HCT116 (cell line): ENCODE results near the gene EIPR1. TPM values are rescaled to one million over a fixed set of nuclear protein-coding genes. Genes with fewer than 3 reads are reported as not detected.

Experiments used
- ATAC-seq: fragments of 200-7000 bp; cut with Tn5 transposase; 2 replicates; pipeline ENCODE4 v1.9.1; 2020; ENCODE audit warnings: mild to moderate bottlenecking, moderate library complexity
- BruUV-seq: library from RNA; stranded (reverse); fragments of 400-500 nt; replicated peaks from 2 replicates; lab custom pipeline; 2021; lab: Mats Ljungman, UMichigan
- CTCF ChIA-PET: fragments of 300-600 bp; sonication (Branson Sonifier 250); formaldehyde crosslinking; loops from one replicate; lab custom pipeline; 2021; ENCODE audit warnings: antibody characterized with exemption; lab: Charles Lee
- POLR2A ChIA-PET: fragments of 300-600, 350-600 bp; sonication (Branson Sonifier 250); formaldehyde crosslinking; loops from one replicate; lab custom pipeline; 2021; ENCODE audit warnings: antibody characterized with exemption; lab: Charles Lee
- RAD21 ChIA-PET, 2 experiments: fragments of 300-600 bp; sonication (Branson Sonifier 250); formaldehyde crosslinking; loops; one replicate each; lab custom pipeline; 2023; ENCODE audit warnings: low total read pairs in 2 of 2; ENCODE audit not compliant: uncharacterized antibody in 2 of 2, unreplicated experiment in 2 of 2, low non-redundant PET in 1 of 2; lab: Charles Lee
- DNase-seq: peaks from one replicate; pipeline ENCODE4 v3.0.0-alpha.2; 2010; ENCODE audit warnings: low read depth, low spot score
- H2AFZ ChIP-seq: fragments of 200-600 bp; shearing (Covaris generic), sonication (generic); 2 replicates; pipeline ENCODE4 v1.6.1; 2017; ENCODE audit warnings: low read depth, mixed run types, mixed read lengths, antibody characterized with exemption, low read length; ENCODE audit not compliant: poor library complexity, severe bottlenecking
- H3K27ac ChIP-seq: 2 replicates; pipeline ENCODE4 v1.5.1; 2012; ENCODE audit warnings: low read depth, low read length
- H3K27me3 ChIP-seq: fragments of 200-600 bp; sonication (generic); 2 replicates; pipeline ENCODE4 v1.6.1; 2016; ENCODE audit warnings: mixed run types, low read length, mixed read lengths; ENCODE audit not compliant: insufficient read depth
- H3K36me3 ChIP-seq, 2 experiments: fragments of 200-500 bp in 1 of 2; fragments of 200-600 bp in 1 of 2; sonication (Bioruptor generic) in 1 of 2; sonication (generic) in 1 of 2; 2 replicates each; pipeline versions ENCODE4 v1.5.1 to v1.6.1; 2014 to 2016; ENCODE audit warnings: low read length in 2 of 2, inconsistent platforms in 1 of 2, mixed read lengths in 1 of 2, mixed run types in 1 of 2; ENCODE audit not compliant: insufficient read depth in 2 of 2, control insufficient read depth in 1 of 2
- H3K4me1 ChIP-seq, 2 experiments: fragments of 200-600 bp in 1 of 2; sonication (generic) in 1 of 2; 2 replicates each; pipeline versions ENCODE4 v1.5.1 to v1.6.1; 2012 to 2017; ENCODE audit warnings: low read length in 2 of 2, inconsistent platforms in 1 of 2, mild to moderate bottlenecking in 1 of 2, mixed read lengths in 1 of 2, mixed run types in 1 of 2, moderate library complexity in 1 of 2; ENCODE audit not compliant: insufficient read depth in 2 of 2, control insufficient read depth in 1 of 2
- H3K4me2 ChIP-seq: fragments of 200-600 bp; sonication (generic); 2 replicates; pipeline ENCODE4 v1.6.1; 2017; ENCODE audit warnings: mixed run types, low read length, mixed read lengths
- H3K4me3 ChIP-seq, 2 experiments: fragments of 200-600 bp in 1 of 2; sonication (generic) in 1 of 2; replicated peaks in 1 of 2; 2 replicates each; pipeline ENCODE4 v1.5.1; 2011 to 2016; ENCODE audit warnings: low read length in 2 of 2, control low read depth in 1 of 2, low read depth in 1 of 2, mild to moderate bottlenecking in 1 of 2, mixed read lengths in 1 of 2, mixed run types in 1 of 2
- H3K79me2 ChIP-seq: fragments of 200-600 bp; sonication (generic); 2 replicates; pipeline ENCODE4 v1.6.1; 2017; ENCODE audit warnings: mild to moderate bottlenecking, mixed run types, low read length, moderate library complexity, mixed read lengths; ENCODE audit not compliant: insufficient read depth
- H3K9ac ChIP-seq: fragments of 200-600 bp; sonication (generic); 2 replicates; pipeline ENCODE4 v1.6.1; 2016; ENCODE audit warnings: low read length, mixed read lengths
- H3K9me2 ChIP-seq: fragments of 200-600 bp; sonication (generic), shearing (Covaris generic); 2 replicates; pipeline ENCODE4 v1.6.1; 2017; ENCODE audit warnings: mixed run types, mild to moderate bottlenecking, moderate library complexity; ENCODE audit not compliant: insufficient read depth
- H3K9me3 ChIP-seq, 2 experiments: fragments of 200-500 bp in 1 of 2; fragments of 200-600 bp in 1 of 2; sonication (Bioruptor generic) in 1 of 2; sonication (generic) in 1 of 2; 2 replicates each; pipeline ENCODE4 v1.6.1; 2014 to 2017; ENCODE audit warnings: low read length in 2 of 2, mixed read lengths in 2 of 2, inconsistent platforms in 1 of 2, low read depth in 1 of 2, mild to moderate bottlenecking in 1 of 2, mixed run types in 1 of 2, moderate library complexity in 1 of 2; ENCODE audit not compliant: control insufficient read depth in 1 of 2, insufficient read depth in 1 of 2
- H4K20me1 ChIP-seq: fragments of 200-600 bp; sonication (generic), shearing (Covaris generic); 2 replicates; pipeline ENCODE4 v1.6.1; 2017; ENCODE audit warnings: mixed run types, mild to moderate bottlenecking, moderate library complexity; ENCODE audit not compliant: insufficient read depth
- CBX3 ChIP-seq: IDR thresholded peaks from 2 replicates; pipeline ENCODE4 v1.6.1; 2012; ENCODE audit warnings: low read depth
- ELF1 ChIP-seq: IDR thresholded peaks from 2 replicates; pipeline ENCODE4 v1.6.1; 2012; ENCODE audit warnings: low read depth, borderline replicate concordance
- EZH2 ChIP-seq: fragments of 200-600 bp; sonication (generic); IDR thresholded peaks from 2 replicates; pipeline ENCODE4 v1.6.1; 2017; ENCODE audit warnings: antibody characterized with exemption, mixed run types
- EZH2phosphoT487 ChIP-seq: fragments of 200-600 bp; IDR thresholded peaks from 2 replicates; pipeline ENCODE4 v1.6.1; 2018; ENCODE audit warnings: antibody characterized with exemption, borderline replicate concordance
- FOSL1 ChIP-seq: IDR thresholded peaks from 2 replicates; pipeline ENCODE4 v1.6.1; 2012; ENCODE audit warnings: low read depth
- POLR2A ChIP-seq: IDR thresholded peaks from 2 replicates; pipeline ENCODE4 v1.7.0; 2011; ENCODE audit warnings: borderline replicate concordance; ENCODE audit not compliant: insufficient read depth, insufficient read length; ENCODE audit errors: extremely low read depth
- SRF ChIP-seq: IDR thresholded peaks from 2 replicates; pipeline ENCODE4 v1.6.1; 2012; ENCODE audit warnings: low read depth
- TCF7L2 ChIP-seq: IDR thresholded peaks from 2 replicates; pipeline ENCODE4 v1.7.0; 2011; ENCODE audit warnings: borderline replicate concordance, inconsistent platforms; ENCODE audit not compliant: insufficient read depth, insufficient read length; ENCODE audit errors: extremely low read depth
- YY1 ChIP-seq: IDR thresholded peaks from 2 replicates; pipeline ENCODE4 v1.6.1; 2011; ENCODE audit warnings: low read length, low read depth, moderate library complexity, mild to moderate bottlenecking; ENCODE audit not compliant: insufficient replicate concordance; ENCODE audit errors: extremely low read depth
- ZFX ChIP-seq: fragments of 450-650 bp; IDR thresholded peaks from 2 replicates; pipeline ENCODE4 v1.6.1; 2017
- intact Hi-C: fragments of 100-400 bp; cut with micrococcal nuclease; formaldehyde crosslinking; loops from 2 replicates; pipeline ENCODE4 v1.10.0; 2022
- total RNA-seq: library from RNA; stranded (reverse); gene quantifications from one replicate; pipeline ENCODE4 v1.2.1, GENCODE V29; 2021; ENCODE audit not compliant: unreplicated experiment
- TF ChIP-seq, protein P1 (sequence below), 3 experiments: fragments of 200-600 bp in 1 of 3; sonication (generic) in 1 of 3; IDR thresholded peaks in 2 of 3; conservative IDR thresholded peaks in 1 of 3; 2 replicates each; pipeline ENCODE4 v1.5.1; 2012 to 2017; ENCODE audit warnings: low read depth in 2 of 3, low read length in 2 of 3, antibody characterized with exemption in 1 of 3, borderline replicate concordance in 1 of 3, control low read depth in 1 of 3, mild to moderate bottlenecking in 1 of 3, mixed read lengths in 1 of 3, mixed run types in 1 of 3, moderate library complexity in 1 of 3; ENCODE audit not compliant: insufficient read depth in 1 of 3
- TF ChIP-seq, protein P2 (sequence below): IDR thresholded peaks from 2 replicates; pipeline ENCODE4 v1.6.1; 2012
- TF ChIP-seq, protein P3 (sequence below): IDR thresholded peaks from 2 replicates; pipeline ENCODE4 v1.6.1; 2011; ENCODE audit warnings: mild to moderate bottlenecking, low read length, moderate library complexity; ENCODE audit not compliant: insufficient replicate concordance; ENCODE audit errors: extremely low read depth

Gene EIPR1
- total RNA-seq, 1 experiment from 2014 or later, result 36.9 TPM

DNA sequence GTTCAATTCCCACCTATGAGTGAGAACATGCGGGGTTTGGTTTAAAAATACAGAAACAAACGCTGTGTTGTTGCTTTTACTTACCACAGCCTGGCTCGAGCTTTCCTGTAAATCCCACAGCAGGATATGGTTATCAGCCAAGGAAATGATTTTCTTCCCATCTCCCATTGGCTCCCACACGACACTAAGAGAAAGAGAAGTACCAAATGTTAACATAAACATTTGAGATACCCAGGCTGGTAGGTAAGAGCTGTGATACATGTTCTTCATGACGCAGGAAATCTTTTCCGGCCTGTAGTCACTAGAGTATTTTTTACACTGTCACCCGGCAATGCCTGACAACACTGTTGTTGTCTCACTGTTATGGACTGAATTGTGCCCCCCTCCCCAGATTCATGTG lies 163.6 kb downstream of the EIPR1 start:
- Histone ChIP-seq H4K20me1 (no peaks in the 10 kb centered on the region), H2AFZ (no peak overlapping the region), H3K4me2 (no peak overlapping the region), H3K9me2 (no peaks in the 10 kb centered on the region), H3K9me3 (no peaks in the 10 kb centered on the region), H3K4me1 (no peaks in the 10 kb centered on the region), H3K27me3 (no peaks in the 10 kb centered on the region), H3K27ac (no peak overlapping the region), H3K79me2 (0 out of 2 replicates have a peak, but pooled peaks cover 11% of the 10 kb centered on the region), H3K36me3 (no peaks in the 10 kb centered on the region; a peak in 1 of 4 replicates), H3K9ac (no peak overlapping the region), H3K4me3 (no peak overlapping the region)
- TF ChIP-seq POLR2A, result no peak
- no peak for TF ChIP-seq YY1
- TF ChIP-seq CBX3, result no peak
- TF ChIP-seq SRF, result no peak
- TF ChIP-seq EZH2phosphoT487, result no peak
- no peak for TF ChIP-seq EZH2
- no peak for TF ChIP-seq FOSL1
- TF ChIP-seq TCF7L2, result no peak
- TF ChIP-seq, protein P1, sequence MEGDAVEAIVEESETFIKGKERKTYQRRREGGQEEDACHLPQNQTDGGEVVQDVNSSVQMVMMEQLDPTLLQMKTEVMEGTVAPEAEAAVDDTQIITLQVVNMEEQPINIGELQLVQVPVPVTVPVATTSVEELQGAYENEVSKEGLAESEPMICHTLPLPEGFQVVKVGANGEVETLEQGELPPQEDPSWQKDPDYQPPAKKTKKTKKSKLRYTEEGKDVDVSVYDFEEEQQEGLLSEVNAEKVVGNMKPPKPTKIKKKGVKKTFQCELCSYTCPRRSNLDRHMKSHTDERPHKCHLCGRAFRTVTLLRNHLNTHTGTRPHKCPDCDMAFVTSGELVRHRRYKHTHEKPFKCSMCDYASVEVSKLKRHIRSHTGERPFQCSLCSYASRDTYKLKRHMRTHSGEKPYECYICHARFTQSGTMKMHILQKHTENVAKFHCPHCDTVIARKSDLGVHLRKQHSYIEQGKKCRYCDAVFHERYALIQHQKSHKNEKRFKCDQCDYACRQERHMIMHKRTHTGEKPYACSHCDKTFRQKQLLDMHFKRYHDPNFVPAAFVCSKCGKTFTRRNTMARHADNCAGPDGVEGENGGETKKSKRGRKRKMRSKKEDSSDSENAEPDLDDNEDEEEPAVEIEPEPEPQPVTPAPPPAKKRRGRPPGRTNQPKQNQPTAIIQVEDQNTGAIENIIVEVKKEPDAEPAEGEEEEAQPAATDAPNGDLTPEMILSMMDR (IDR thresholded peaks at IDR 0.05 in 2 of 3, conservative IDR thresholded peaks at IDR 0.05 in 1 of 3; ENCODE audit: borderline replicate concordance in 1 of 3, insufficient read depth in 1 of 3, low read depth in 2 of 3, low read length in 2 of 3), result no peak
- intact Hi-C loops, result no loop called here
- RAD21 ChIA-PET, result no interaction called here
- BruUV-seq, result no TSS peak
- CTCF ChIA-PET, result no interaction called here
- ATAC-seq (no peak), DNase-seq (no peak)
- POLR2A ChIA-PET, result no interaction called here

DNA sequence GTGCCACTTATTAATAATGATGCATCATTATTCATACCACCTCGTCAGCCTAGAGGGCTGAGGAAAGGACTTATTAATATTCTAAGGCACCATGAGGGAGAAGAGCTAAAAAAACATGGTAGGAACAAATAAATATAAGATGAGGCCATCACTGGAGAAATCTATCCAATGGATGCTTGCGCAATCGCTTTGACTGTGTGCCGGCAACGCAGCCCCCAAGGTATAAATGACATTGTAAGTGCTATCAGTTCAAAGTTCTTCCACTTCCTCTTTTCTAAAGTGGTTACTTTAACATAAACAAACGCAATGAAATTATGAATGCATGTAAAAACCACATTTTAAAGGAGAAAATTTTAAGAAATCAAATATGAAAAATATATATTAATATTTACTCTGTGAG lies 164.6 kb downstream of the EIPR1 start:
- no peak overlapping the region for H3K4me2 ChIP-seq
- no peak overlapping the region for H2AFZ ChIP-seq
- no peaks in the 10 kb centered on the region for H3K4me1 ChIP-seq
- ChIA-PET CTCF (no interaction called here), POLR2A (no interaction called here), RAD21 (no interaction called here)
- DNase-seq, result no peak
- BruUV-seq, result no TSS peak
- no peak overlapping the region for H3K4me3 ChIP-seq
- no peaks in the 10 kb centered on the region for H3K9me3 ChIP-seq
- H3K36me3 ChIP-seq, result no peaks in the 10 kb centered on the region; a peak in 1 of 4 replicates
- H3K9me2 ChIP-seq, result no peaks in the 10 kb centered on the region
- H3K9ac ChIP-seq, result no peak overlapping the region
- no peaks in the 10 kb centered on the region for H4K20me1 ChIP-seq
- H3K79me2 ChIP-seq, result 0 out of 2 replicates have a peak, but pooled peaks cover 11% of the 10 kb centered on the region
- no peak overlapping the region for H3K27ac ChIP-seq
- ATAC-seq, result no peak
- H3K27me3 ChIP-seq, result no peaks in the 10 kb centered on the region
- intact Hi-C loops, result no loop called here
- TF ChIP-seq ZFX (no peak), ELF1 (no peak), POLR2A (no peak), CBX3 (no peak), FOSL1 (no peak)
- TF ChIP-seq, protein P2, sequence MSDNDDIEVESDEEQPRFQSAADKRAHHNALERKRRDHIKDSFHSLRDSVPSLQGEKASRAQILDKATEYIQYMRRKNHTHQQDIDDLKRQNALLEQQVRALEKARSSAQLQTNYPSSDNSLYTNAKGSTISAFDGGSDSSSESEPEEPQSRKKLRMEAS, result no peak
- TF ChIP-seq, protein P3, sequence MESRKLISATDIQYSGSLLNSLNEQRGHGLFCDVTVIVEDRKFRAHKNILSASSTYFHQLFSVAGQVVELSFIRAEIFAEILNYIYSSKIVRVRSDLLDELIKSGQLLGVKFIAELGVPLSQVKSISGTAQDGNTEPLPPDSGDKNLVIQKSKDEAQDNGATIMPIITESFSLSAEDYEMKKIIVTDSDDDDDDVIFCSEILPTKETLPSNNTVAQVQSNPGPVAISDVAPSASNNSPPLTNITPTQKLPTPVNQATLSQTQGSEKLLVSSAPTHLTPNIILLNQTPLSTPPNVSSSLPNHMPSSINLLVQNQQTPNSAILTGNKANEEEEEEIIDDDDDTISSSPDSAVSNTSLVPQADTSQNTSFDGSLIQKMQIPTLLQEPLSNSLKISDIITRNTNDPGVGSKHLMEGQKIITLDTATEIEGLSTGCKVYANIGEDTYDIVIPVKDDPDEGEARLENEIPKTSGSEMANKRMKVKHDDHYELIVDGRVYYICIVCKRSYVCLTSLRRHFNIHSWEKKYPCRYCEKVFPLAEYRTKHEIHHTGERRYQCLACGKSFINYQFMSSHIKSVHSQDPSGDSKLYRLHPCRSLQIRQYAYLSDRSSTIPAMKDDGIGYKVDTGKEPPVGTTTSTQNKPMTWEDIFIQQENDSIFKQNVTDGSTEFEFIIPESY, result no peak
